Lower lobe of right lung (tissue), 2 donors: ENCODE results near the gene SYNDIG1. TPM values are rescaled to one million over a fixed set of nuclear protein-coding genes. Genes with fewer than 3 reads are reported as not detected.

Source experiments
- ATAC-seq, 2 donors: fragments of 200-7000 bp; cut with Tn5 transposase; one replicate each; pipeline ENCODE4 v1.9.1; 2020 to 2022; ENCODE audit warnings: mild to moderate bottlenecking in 2 of 2, moderate library complexity in 2 of 2
- DNase-seq: peaks from one replicate; pipeline ENCODE4 v3.0.0-alpha.2; 2020
- H3K27ac ChIP-seq: fragments of 200-600 bp; one replicate; pipeline ENCODE4 v1.8.0; 2022
- H3K27me3 ChIP-seq: fragments of 200-600 bp; one replicate; pipeline ENCODE4 v1.8.0; 2022; ENCODE audit warnings: low read depth
- H3K36me3 ChIP-seq: fragments of 200-600 bp; one replicate; pipeline ENCODE4 v1.8.0; 2022; ENCODE audit warnings: mild to moderate bottlenecking
- H3K4me1 ChIP-seq: fragments of 200-600 bp; one replicate; pipeline ENCODE4 v1.8.0; 2022
- H3K4me3 ChIP-seq: fragments of 200-600 bp; one replicate; pipeline ENCODE4 v1.8.0; 2022; ENCODE audit warnings: mild to moderate bottlenecking
- H3K9me3 ChIP-seq: fragments of 200-600 bp; one replicate; pipeline ENCODE4 v1.8.0; 2022
- CTCF ChIP-seq: fragments of 200-600 bp; IDR thresholded peaks from one replicate; pipeline ENCODE4 v1.8.0; 2022; ENCODE audit warnings: antibody characterized with exemption, mild to moderate bottlenecking
- intact Hi-C: fragments of 100-400 bp; cut with DNase I; formaldehyde crosslinking; loops from one replicate; pipeline ENCODE4 v1.11.0; 2022
- total RNA-seq: library from RNA; stranded (reverse); fragmentation: NEBNext Ultra II Directional; extraction: Animal tissue kit (Norgen Biotek cat#: 25700); gene quantifications from one replicate; pipeline ENCODE4 v1.2.1, GENCODE V29; 2021
- donor health status: DM: no; HTN: yes; CAD: no; lungs with severe emphysema.

SYNDIG1 gene
- total RNA-seq, 1 donor from 2014 or later, result 0.15 TPM

GRCh38 chr20:24628985-24629384 is 159.6 kb downstream of the SYNDIG1 start:
- Histone ChIP-seq H3K4me3 (no peak overlapping the region), H3K9me3 (no peaks in the 10 kb centered on the region), H3K4me1 (peaks cover 3% of the 10 kb centered on the region), H3K27me3 (no peaks in the 10 kb centered on the region), H3K36me3 (no peaks in the 10 kb centered on the region), H3K27ac (no peak overlapping the region)
- intact Hi-C loops, result no loop called here
- DNase-seq (no peak), ATAC-seq (no peak)
- no peak for TF ChIP-seq CTCF

- no peak overlapping the region for H3K4me3 ChIP-seq
- H3K4me1 ChIP-seq, result peaks cover 3% of the 10 kb centered on the region
- H3K36me3 ChIP-seq, result no peaks in the 10 kb centered on the region
- no peak overlapping the region for H3K27ac ChIP-seq
- no peaks in the 10 kb centered on the region for H3K27me3 ChIP-seq
- no peak for TF ChIP-seq CTCF
- no peaks in the 10 kb centered on the region for H3K9me3 ChIP-seq
- intact Hi-C loops, result no loop called here
- DNase-seq (no peak), ATAC-seq (peak; percentile 19 to 43)
Measured at GRCh38 chr20:24629668-24630067, 160.2 kb downstream of the SYNDIG1 start.

- no peaks in the 10 kb centered on the region for H3K27me3 ChIP-seq
- H3K4me3 ChIP-seq, result no peak overlapping the region
- H3K27ac ChIP-seq, result no peak overlapping the region
- no peaks in the 10 kb centered on the region for H3K36me3 ChIP-seq
- intact Hi-C loops, result no loop called here
- H3K9me3 ChIP-seq, result no peaks in the 10 kb centered on the region
- no peak for ATAC-seq
- peaks cover 3% of the 10 kb centered on the region for H3K4me1 ChIP-seq
- no peak for DNase-seq
- TF ChIP-seq CTCF, result no peak
Measured at GRCh38 chr20:24630486-24631172, 161.2 kb downstream of the SYNDIG1 start.

- Histone ChIP-seq H3K36me3 (no peaks in the 10 kb centered on the region), H3K9me3 (no peaks in the 10 kb centered on the region), H3K27ac (no peak overlapping the region), H3K4me3 (no peak overlapping the region), H3K4me1 (peaks cover 3% of the 10 kb centered on the region), H3K27me3 (no peaks in the 10 kb centered on the region)
- no peak for ATAC-seq
- no peak for TF ChIP-seq CTCF
- intact Hi-C loops, result no loop called here
- no peak for DNase-seq
Measured at GRCh38 chr20:24631173-24631505, 161.7 kb downstream of the SYNDIG1 start.

GRCh38 chr20:24632581-24632980 is 163.2 kb downstream of the SYNDIG1 start:
- intact Hi-C loops, result no loop called here
- no peak for TF ChIP-seq CTCF
- no peak overlapping the region for H3K27ac ChIP-seq
- no peaks in the 10 kb centered on the region for H3K9me3 ChIP-seq
- H3K27me3 ChIP-seq, result no peaks in the 10 kb centered on the region
- no peak overlapping the region for H3K4me3 ChIP-seq
- peaks cover 3% of the 10 kb centered on the region for H3K4me1 ChIP-seq
- H3K36me3 ChIP-seq, result no peaks in the 10 kb centered on the region
- ATAC-seq, result no peak
- no peak for DNase-seq
